Muscle layer of duodenum (tissue), 2 donors: ENCODE data around the gene PDLIM7.

ENCODE experiments used
- H3K27ac ChIP-seq: one replicate; pipeline ENCODE4 v1.7.0; 2013; ENCODE audit warnings: mild to moderate bottlenecking, low read length
- H3K27me3 ChIP-seq: one replicate; pipeline ENCODE4 v1.7.0; 2013; ENCODE audit warnings: low read depth, mild to moderate bottlenecking, control low read depth, low read length
- H3K36me3 ChIP-seq, 2 donors: one replicate each; pipeline ENCODE4 v1.7.0; 2013; ENCODE audit warnings: low read length in 2 of 2, control low read depth in 1 of 2, mild to moderate bottlenecking in 1 of 2; ENCODE audit not compliant: insufficient read depth in 2 of 2, control insufficient read depth in 1 of 2
- H3K4me1 ChIP-seq, 2 donors: one replicate each; pipeline ENCODE4 v1.7.0; 2013; ENCODE audit warnings: low read length in 2 of 2, mild to moderate bottlenecking in 2 of 2, control low read depth in 1 of 2, moderate library complexity in 1 of 2; ENCODE audit not compliant: insufficient read depth in 2 of 2, control insufficient read depth in 1 of 2
- H3K4me3 ChIP-seq, 2 donors: one replicate each; pipeline ENCODE4 v1.7.0; 2013; ENCODE audit warnings: low read length in 2 of 2, low read depth in 1 of 2, mild to moderate bottlenecking in 1 of 2
- H3K9me3 ChIP-seq, 2 donors: one replicate each; pipeline ENCODE4 v1.7.0; 2013; ENCODE audit warnings: low read length in 2 of 2, control low read depth in 1 of 2, mild to moderate bottlenecking in 1 of 2; ENCODE audit not compliant: control insufficient read depth in 1 of 2
- donor health status: healthy.

PDLIM7 gene

DNA sequence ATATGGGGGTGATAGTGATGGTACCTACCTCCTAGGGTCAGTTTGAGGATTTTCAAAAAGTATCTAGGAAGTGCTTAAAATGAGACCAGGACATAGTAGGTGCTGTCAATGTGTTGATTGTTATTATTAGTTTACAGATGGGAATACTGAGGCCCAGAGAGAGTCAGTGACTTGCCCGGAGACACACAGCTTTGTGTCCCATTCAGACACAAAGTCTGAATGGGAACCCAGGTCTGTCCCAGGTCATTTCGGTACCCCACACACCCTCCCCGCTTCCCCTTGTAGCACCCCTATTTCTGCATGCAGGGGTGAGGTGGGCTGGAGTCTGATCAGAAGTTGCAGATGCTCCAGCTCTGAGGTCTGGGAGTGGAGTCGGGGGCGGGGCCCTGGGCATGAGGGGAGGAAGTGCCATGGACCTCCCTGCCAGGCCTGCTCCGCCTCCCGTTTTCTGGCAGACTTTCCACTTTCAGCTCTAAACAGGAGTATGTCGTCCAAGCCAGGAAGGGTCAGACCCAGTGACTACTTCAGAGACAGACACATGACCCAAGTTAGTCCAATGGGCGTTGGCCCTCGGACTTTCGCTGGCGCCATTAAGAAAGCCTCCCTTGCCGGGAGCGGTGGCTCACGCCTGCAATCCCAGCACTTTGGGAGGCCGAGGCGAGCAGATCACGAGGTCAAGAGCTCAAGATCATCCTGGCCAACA is 20.7 kb downstream of the PDLIM7 start:
- H3K4me1 ChIP-seq = peaks cover 10 to 63% of the 10 kb centered on the region in 2 donors

DNA sequence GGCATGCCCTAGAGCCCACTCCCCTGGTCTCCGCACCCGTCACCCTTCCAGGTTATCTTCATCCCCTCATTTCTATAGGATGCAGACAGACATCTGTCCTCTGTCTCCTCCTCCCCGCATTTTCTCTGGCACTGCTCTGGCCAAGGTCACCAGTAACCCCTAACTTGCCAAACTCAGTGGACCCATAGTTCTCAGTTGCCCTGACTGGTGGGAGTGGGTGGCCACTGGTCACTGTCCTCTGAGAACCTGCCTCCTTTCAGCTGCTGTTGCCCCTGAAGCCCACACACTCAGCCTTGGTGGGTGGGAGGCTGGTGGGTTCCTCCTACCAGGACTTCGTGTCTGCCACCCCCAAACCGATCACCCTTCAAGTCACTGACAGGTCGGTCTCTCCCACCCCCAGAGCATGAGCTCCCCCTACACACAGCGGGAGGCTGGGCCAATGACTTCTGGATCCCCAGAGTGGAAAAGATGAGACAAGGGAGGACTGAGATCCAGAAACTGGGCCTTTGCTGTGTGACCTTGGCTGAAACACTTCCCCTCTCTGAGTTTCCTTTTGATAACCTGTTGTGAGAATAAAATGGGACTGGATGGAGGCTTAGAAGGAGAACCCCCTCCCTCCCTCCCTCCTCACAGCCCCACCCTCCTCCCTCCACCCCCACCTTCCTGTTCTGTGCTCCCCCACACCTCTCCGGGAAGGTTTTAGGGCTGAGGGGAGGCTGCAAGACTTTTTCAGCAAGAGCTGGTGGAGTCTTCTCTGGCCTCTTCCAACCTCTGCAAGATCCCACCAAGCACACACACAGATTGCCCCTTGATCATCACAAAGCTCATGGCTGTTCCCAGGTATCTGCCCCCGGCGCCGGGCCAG is 21.6 kb downstream of the PDLIM7 start:
- no peak overlapping the region for H3K27ac ChIP-seq
- no peaks in the 10 kb centered on the region for H3K27me3 ChIP-seq
- no peaks in the 10 kb centered on the region for H3K36me3 ChIP-seq
- H3K9me3 ChIP-seq = no peaks in the 10 kb centered on the region
- H3K4me3 ChIP-seq = no peak overlapping the region
- peaks cover 10 to 67% of the 10 kb centered on the region in 2 donors for H3K4me1 ChIP-seq

More for the DNA sequence above, 20.7 kb downstream of the PDLIM7 start:
- Histone ChIP-seq H3K4me3 (no peak overlapping the region), H3K27me3 (no peaks in the 10 kb centered on the region), H3K9me3 (no peaks in the 10 kb centered on the region), H3K27ac (no peak overlapping the region), H3K36me3 (peaks cover 0 to 2% of the 10 kb centered on the region in 2 donors)

DNA sequence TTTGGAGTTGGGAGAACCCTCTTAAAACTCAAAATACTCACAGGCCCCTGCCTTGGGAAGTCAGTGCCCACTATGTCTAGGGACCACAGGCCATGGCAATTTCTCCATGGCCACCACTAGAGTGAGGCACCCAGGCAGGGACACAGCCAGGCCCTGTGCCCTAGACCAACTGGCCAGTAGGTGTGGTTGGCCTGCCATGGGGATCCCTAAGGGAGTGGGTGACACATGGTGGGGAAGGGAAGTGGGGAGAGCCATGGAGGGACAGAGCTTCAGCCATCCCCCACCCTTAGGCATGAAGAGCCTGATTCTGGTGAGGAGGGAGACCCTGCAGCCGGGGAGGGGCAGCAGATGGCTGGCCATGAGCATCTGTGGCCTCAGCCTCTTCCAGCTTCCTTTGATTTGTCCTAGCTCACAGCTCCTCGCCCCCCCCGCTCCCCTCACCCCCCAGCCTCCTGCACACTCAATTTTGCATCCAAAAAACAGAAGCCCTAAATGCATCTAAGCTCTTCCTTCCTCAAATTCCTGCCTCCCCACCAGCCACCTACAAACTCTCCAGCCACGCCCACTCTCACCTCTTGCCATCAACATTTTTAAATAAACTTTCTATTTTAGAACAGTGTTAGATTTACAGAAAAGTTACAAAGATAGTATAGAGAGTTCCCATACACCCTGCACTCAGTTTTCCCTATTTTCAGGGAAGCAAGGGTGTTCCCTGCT is 22.4 kb downstream of the PDLIM7 start:
- Histone ChIP-seq H3K4me1 (peaks cover 13 to 68% of the 10 kb centered on the region in 2 donors), H3K9me3 (no peaks in the 10 kb centered on the region), H3K36me3 (no peaks in the 10 kb centered on the region), H3K27me3 (no peaks in the 10 kb centered on the region), H3K27ac (no peak overlapping the region), H3K4me3 (no peak overlapping the region)

DNA sequence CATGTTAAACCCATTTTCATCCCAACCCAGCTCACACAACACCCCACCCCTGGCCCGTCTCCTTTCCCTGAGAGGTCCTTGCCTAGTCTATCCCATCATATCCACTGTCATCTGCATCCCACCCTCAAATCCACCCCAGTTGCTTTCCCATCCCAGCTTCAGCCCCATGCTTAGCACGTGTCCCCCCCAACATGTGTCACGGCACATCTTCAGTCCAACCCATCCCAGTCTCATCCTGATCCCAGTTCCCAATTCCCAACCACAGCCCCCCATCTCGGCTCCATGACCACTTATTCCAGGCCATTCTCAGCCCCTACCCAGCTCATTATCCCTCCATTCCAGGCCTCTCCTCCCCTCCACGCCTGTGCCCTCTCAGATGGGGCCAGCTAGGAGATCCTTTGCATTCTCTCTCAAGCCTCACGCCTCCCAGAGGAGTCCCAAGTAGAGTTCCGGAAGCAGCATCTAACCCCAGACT is 23.4 kb downstream of the PDLIM7 start:
- Histone ChIP-seq H3K4me3 (no peak overlapping the region), H3K36me3 (no peaks in the 10 kb centered on the region), H3K27me3 (no peaks in the 10 kb centered on the region), H3K9me3 (no peaks in the 10 kb centered on the region), H3K27ac (no peak overlapping the region), H3K4me1 (peaks cover 12 to 64% of the 10 kb centered on the region in 2 donors)

DNA sequence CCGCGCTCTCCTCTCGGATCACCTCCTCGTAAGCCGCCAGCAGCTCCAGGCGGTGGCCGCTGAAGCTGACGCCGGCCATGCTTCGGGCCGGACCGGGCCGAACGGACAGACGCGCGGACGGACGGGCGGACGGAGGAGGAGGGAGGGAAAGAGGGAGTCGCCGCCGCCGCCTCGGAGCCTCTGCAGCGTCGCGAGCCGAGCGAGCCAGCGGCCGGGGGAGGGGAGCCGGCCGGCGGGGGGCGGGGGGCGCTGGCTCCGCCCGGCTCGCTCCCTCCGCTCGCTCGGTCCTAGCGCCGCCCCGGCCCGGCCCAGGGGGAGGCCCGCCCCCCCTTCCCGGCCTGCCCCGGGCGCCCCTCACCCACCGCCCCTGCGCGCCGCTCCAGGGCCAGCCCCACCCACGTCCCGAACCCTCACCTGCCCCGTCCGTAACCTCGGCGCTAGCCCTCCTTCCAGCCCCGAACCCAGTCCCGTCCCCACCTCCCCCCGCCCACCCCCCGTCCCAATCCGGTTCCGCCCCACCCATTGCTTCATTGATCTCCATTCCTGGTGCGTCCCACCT is 23.9 kb downstream of the PDLIM7 start, which contains the start of gene DBN1:
TSS of gene DBN1 (minus strand) at position 192 of the 559 bp plus-strand sequence. CDS start at position 79, 113 bp downstream.
- no peaks in the 10 kb centered on the region for H3K9me3 ChIP-seq
- H3K4me3 ChIP-seq = peak within 1 kb of the TSS; percentile 56 to 84
- H3K4me1 ChIP-seq = peaks cover 12 to 64% of the 10 kb centered on the region in 2 donors
- no peak within 1 kb of the TSS for H3K27ac ChIP-seq
- no peaks in the 10 kb centered on the region for H3K36me3 ChIP-seq
- no peaks in the 10 kb centered on the region for H3K27me3 ChIP-seq

DNA sequence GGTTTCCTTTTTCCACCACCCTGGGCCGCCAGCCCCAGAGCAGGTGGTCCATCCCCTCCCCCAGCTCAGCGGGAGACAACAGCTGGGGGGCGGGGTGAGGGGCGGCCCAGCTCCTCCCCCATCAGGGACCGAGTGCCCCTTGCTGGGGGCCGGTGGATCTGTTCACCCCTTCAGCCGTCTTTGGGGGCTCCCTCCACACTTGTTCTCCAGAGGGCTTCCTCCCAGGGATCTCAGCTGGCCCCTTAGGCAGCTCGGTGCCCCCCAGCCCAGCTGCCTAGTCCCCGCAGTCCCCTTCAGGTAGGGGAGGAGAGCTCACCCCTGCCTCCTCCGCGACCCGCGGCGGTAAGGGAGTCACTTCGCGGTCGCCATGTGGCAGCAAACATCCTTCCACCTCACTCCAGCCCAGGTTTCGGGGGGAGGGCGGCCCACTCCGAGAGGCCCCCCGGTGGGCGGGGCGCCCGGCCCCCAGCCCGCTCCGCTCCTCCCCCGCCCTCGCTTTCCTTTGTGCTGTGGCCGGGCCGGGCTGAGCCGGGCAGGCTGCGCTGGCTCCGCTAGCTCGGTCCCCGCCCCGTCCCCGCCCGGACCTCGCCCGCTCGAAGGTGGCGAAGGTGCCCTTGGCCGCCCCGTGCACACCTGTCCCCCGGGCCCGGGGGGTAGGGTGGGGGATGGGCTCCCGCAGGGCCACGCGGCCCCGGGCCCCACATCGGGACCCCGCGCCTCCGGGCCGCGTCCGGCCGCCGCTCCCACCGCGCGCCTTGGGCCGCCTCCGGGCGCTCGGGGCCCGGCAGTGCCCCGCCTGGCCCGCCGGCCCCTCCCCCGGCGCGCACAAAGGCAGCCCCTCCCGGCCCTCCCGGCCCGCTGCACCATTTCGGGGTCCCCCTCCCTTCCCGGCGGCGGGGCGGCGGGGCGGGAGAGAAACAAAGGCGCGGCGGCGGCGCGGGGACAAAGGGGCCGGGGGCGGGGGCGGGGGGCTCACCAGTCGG is 24.7 kb downstream of the PDLIM7 start:
- peaks cover 12 to 61% of the 10 kb centered on the region in 2 donors for H3K4me1 ChIP-seq
- peak overlapping the region; percentile 56 to 84 for H3K4me3 ChIP-seq
- no peaks in the 10 kb centered on the region for H3K9me3 ChIP-seq
- H3K27me3 ChIP-seq = no peaks in the 10 kb centered on the region
- no peaks in the 10 kb centered on the region for H3K36me3 ChIP-seq
- no peak overlapping the region for H3K27ac ChIP-seq

DNA sequence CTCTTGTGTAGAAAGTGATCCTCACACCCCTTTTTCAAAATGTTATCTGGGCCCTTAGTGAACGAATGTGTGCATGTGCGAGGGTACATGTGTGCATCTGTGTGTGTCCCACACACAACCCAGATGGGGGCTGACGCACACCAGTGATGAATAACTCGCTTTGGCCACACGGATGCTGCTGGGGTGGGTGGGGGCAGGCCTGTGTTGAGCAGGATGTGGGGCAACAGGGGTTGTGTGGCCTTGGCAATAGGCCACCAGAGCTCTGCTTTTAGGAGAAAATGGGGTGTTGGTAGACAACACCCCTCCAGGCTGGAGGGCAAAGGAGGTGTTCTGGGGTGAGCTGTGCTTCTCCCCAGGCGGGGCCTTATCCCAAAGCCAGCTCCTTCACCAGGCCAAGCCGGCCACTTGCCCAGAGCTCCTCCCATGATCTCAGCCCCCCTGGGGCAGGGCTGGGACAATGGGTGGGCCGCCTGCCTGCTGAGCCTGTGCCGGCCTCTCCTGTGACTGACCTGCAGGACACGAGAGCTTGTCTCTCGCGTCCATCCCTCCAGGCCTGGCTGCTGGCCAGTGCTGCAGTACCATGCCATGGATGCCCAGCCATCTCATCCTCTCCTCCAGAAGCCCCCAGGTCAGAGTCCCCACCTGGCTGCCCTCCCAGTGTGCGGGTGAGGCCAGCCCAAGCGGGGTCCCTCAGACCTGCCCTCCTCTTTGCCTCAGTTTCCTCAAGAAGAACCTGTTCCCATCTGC is 25.6 kb downstream of the PDLIM7 start:
- H3K9me3 ChIP-seq = no peaks in the 10 kb centered on the region
- no peak overlapping the region for H3K27ac ChIP-seq
- peaks cover 12 to 61% of the 10 kb centered on the region in 2 donors for H3K4me1 ChIP-seq
- peak overlapping the region; percentile 56 to 84 for H3K4me3 ChIP-seq
- no peaks in the 10 kb centered on the region for H3K27me3 ChIP-seq
- H3K36me3 ChIP-seq = peaks cover 0 to 9% of the 10 kb centered on the region in 2 donors

DNA sequence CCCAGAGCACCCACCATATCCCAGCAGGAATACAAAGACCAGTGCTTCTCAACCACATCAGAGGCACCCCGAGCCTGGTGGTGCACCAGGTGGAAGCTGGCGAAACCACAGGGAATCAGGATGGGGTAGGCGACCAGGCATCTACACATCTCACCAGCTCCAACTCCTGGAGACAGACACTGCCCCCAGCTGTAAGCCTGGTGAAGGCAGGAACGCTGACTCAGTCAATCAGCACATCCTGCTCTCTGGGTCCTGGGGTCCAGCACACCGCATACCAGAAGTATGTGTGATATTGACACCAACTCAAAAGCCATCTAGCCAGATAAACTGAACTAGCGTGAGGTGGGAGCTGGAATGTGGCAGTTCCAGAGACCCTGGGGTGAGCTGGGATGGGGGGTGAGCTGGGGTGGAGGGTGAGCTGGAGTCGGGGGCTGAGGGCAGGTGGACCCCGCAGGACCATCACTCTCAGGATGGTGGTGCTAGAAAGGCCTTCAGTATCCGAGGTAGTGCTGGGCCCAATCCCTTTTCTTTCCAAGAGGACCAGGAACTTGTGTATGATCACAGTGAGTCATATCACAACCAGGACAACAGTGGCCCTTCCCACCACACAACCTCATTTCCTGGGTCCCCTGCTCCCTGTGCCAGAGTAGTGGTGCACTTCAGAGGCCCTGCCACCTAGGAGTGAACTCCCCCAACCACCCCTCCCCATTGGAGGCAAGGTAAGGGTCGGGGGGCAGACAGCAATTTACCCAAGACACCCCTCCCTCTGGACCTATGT is 26.5 kb downstream of the PDLIM7 start:
- Histone ChIP-seq H3K4me3 (peak overlapping the region in 1 of 2 donors; percentile 84), H3K4me1 (peaks cover 12 to 54% of the 10 kb centered on the region in 2 donors)

More for the DNA sequence above, 26.5 kb downstream of the PDLIM7 start:
- Histone ChIP-seq H3K36me3 (peaks cover 8 to 17% of the 10 kb centered on the region in 2 donors), H3K9me3 (no peaks in the 10 kb centered on the region), H3K27me3 (no peaks in the 10 kb centered on the region), H3K27ac (no peak overlapping the region)
